Measurements from ENCODE around the gene MRTO4. TPM values are rescaled to one million over a fixed set of nuclear protein-coding genes. Genes with fewer than 3 reads are reported as not detected.
A peak's percentile ranks its signal among the peaks of the same experiment; 100 is the strongest.
"Not testable (repeated sequence)": the region's sequence is repeated elsewhere in the genome, so short reads cannot be mapped to it uniquely, and the experiment has no call there.

MRTO4 gene
- total RNA-seq: 10 to 100 TPM; 60.4 to 83.6 TPM

GRCh38 chr1:19251305-19252196 is at the start of gene MRTO4, which contains the start of gene EMC1:
MRTO4 (plus strand) TSS chr1:19251805; CDS start chr1:19251836, 31 bp downstream.
EMC1 (minus strand) TSS chr1:19251524; CDS start chr1:19251509, 15 bp downstream.
- H3K36me3 Mint-ChIP-seq: peaks cover 30 to 33% of the 10 kb centered on the region in 2 donors
- H3K27ac Mint-ChIP-seq: peak within 1 kb of the TSS; percentile 98 to 100
- ATAC-seq (peak; percentile 80 to 93), DNase-seq (ENCODE audit: low spot score in 2 of 2) (peak; percentile 93 to 95)
- no peaks in the 10 kb centered on the region for H3K9me3 Mint-ChIP-seq

GRCh38 chr1:19202396-19202795 is 49.2 kb upstream of the MRTO4 start:
- Mint-ChIP-seq H3K27ac (peak overlapping the region; percentile 39 to 58), H3K9me3 (no peaks in the 10 kb centered on the region), H3K36me3 (peaks cover 6 to 24% of the 10 kb centered on the region in 2 donors)
- DNase-seq (ENCODE audit: low spot score in 2 of 2): no peak
- ATAC-seq: peak in 1 of 2 donors; percentile 35

GRCh38 chr1:19203440-19203839 is 48.2 kb upstream of the MRTO4 start:
- Mint-ChIP-seq H3K9me3 (no peaks in the 10 kb centered on the region), H3K27ac (no peak overlapping the region), H3K36me3 (peaks cover 4 to 22% of the 10 kb centered on the region in 2 donors)
- no peak for DNase-seq (ENCODE audit: low spot score in 2 of 2)
- ATAC-seq: peak in 1 of 2 donors; percentile 32

- DNase-seq (ENCODE audit: low spot score in 2 of 2) (no peak), ATAC-seq (no peak)
- peaks cover 6 to 19% of the 10 kb centered on the region in 2 donors for H3K36me3 Mint-ChIP-seq
- H3K27ac Mint-ChIP-seq: peak overlapping the region in 1 of 2 donors; percentile 8
- H3K9me3 Mint-ChIP-seq: no peaks in the 10 kb centered on the region
These were observed 46.9 kb upstream of the MRTO4 start for GRCh38 chr1:19204446-19205266.

GRCh38 chr1:19205403-19205802 is 46.2 kb upstream of the MRTO4 start:
- peaks cover 9 to 21% of the 10 kb centered on the region in 2 donors for H3K36me3 Mint-ChIP-seq
- DNase-seq (ENCODE audit: low spot score in 2 of 2) (no peak), ATAC-seq (peak in 1 of 2 donors; percentile 12)
- no peaks in the 10 kb centered on the region for H3K9me3 Mint-ChIP-seq
- peak overlapping the region in 1 of 2 donors; percentile 0 for H3K27ac Mint-ChIP-seq

- Mint-ChIP-seq H3K36me3 (peaks cover 13 to 26% of the 10 kb centered on the region in 2 donors), H3K9me3 (no peaks in the 10 kb centered on the region), H3K27ac (no peak overlapping the region)
- ATAC-seq (no peak), DNase-seq (ENCODE audit: low spot score in 2 of 2) (no peak)
These were observed 45.8 kb upstream of the MRTO4 start for GRCh38 chr1:19205845-19206244.

- Mint-ChIP-seq H3K27ac (no peak overlapping the region), H3K9me3 (no peaks in the 10 kb centered on the region), H3K36me3 (peaks cover 22 to 34% of the 10 kb centered on the region in 2 donors)
- DNase-seq (ENCODE audit: low spot score in 2 of 2) (no peak), ATAC-seq (no peak)
These were observed 44.7 kb upstream of the MRTO4 start for GRCh38 chr1:19206947-19207346.

GRCh38 chr1:19208710-19209438 is 42.7 kb upstream of the MRTO4 start:
- DNase-seq (ENCODE audit: low spot score in 2 of 2): no peak
- no peak for ATAC-seq
- no peaks in the 10 kb centered on the region for H3K9me3 Mint-ChIP-seq
- H3K36me3 Mint-ChIP-seq: peaks cover 30 to 39% of the 10 kb centered on the region in 2 donors
- H3K27ac Mint-ChIP-seq: peak overlapping the region; percentile 88 to 98

GRCh38 chr1:19209439-19209989 is 42.1 kb upstream of the MRTO4 start:
- H3K36me3 Mint-ChIP-seq: peaks cover 30 to 45% of the 10 kb centered on the region in 2 donors
- ATAC-seq (peak; percentile 55 to 84), DNase-seq (ENCODE audit: low spot score in 2 of 2) (peak; percentile 65 to 91)
- no peaks in the 10 kb centered on the region for H3K9me3 Mint-ChIP-seq
- peak overlapping the region; percentile 88 to 98 for H3K27ac Mint-ChIP-seq

- ATAC-seq (peak; percentile 83 to 90), DNase-seq (ENCODE audit: low spot score in 2 of 2) (peak; percentile 96 to 98)
- Mint-ChIP-seq H3K9me3 (no peaks in the 10 kb centered on the region), H3K27ac (peak within 1 kb of the TSS; percentile 88 to 98), H3K36me3 (peaks cover 30 to 48% of the 10 kb centered on the region in 2 donors)
These were observed 41.4 kb upstream of the MRTO4 start, which contains the start of gene UBR4 for GRCh38 chr1:19209990-19210771. UBR4 (minus strand) TSS chr1:19210266; CDS start chr1:19210248, 18 bp downstream.

- no peak for ATAC-seq
- Mint-ChIP-seq H3K27ac (peak overlapping the region; percentile 88 to 98), H3K36me3 (peaks cover 30 to 51% of the 10 kb centered on the region in 2 donors), H3K9me3 (no peaks in the 10 kb centered on the region)
- DNase-seq (ENCODE audit: low spot score in 2 of 2): no peak
These were observed 40.6 kb upstream of the MRTO4 start for GRCh38 chr1:19210772-19211549.

- peak overlapping the region; percentile 7 to 31 for H3K27ac Mint-ChIP-seq
- ATAC-seq: no peak
- H3K9me3 Mint-ChIP-seq: no peaks in the 10 kb centered on the region
- no peak for DNase-seq (ENCODE audit: low spot score in 2 of 2)
- peaks cover 30 to 45% of the 10 kb centered on the region in 2 donors for H3K36me3 Mint-ChIP-seq
These were observed 39.4 kb upstream of the MRTO4 start for GRCh38 chr1:19212167-19212566.

- DNase-seq (ENCODE audit: low spot score in 2 of 2) (no peak), ATAC-seq (no peak)
- Mint-ChIP-seq H3K36me3 (peaks cover 30 to 42% of the 10 kb centered on the region in 2 donors), H3K27ac (no peak overlapping the region), H3K9me3 (no peaks in the 10 kb centered on the region)
These were observed 38.0 kb upstream of the MRTO4 start for GRCh38 chr1:19213580-19213979.

GRCh38 chr1:19216585-19216984 is 35.0 kb upstream of the MRTO4 start:
- not testable (repeated sequence) for H3K9me3 Mint-ChIP-seq; DNase-seq (ENCODE audit: low spot score in 2 of 2); ATAC-seq
- Mint-ChIP-seq H3K36me3 (peaks cover 10 to 43% of the 10 kb centered on the region in 2 donors), H3K27ac (peak overlapping the region in 1 of 2 donors; percentile 40)

Data from activated naive CD4-positive, alpha-beta T cell treated with anti-CD3 and anti-CD28 coated beads, Interleukin-2, amount 50 U/mL, for 72 hours (primary cell).